ENCODE measurements around the gene AFG1L.
"Not testable (repeated sequence)": the region's sequence is repeated elsewhere in the genome, so short reads cannot be mapped to it uniquely, and the experiment has no call there.

Gene AFG1L

GRCh38 chr6:108294727-108295625 is at the start of gene AFG1L:
Gene AFG1L (plus strand): TSS chr6:108295054. CDS start chr6:108295080, 26 bp downstream.
- DNase-seq (ENCODE audit: low read depth in 3 of 3): peak; percentile 73 to 89 (median 75)

GRCh38 chr6:108245095-108245494 is 49.8 kb upstream of the AFG1L start:
- not testable (repeated sequence) for DNase-seq (ENCODE audit: low read depth in 3 of 3)

- DNase-seq (ENCODE audit: low read depth in 3 of 3): no peak
These were observed 46.8 kb upstream of the AFG1L start for GRCh38 chr6:108247965-108248536.

GRCh38 chr6:108250240-108250866 is 44.5 kb upstream of the AFG1L start:
- DNase-seq (ENCODE audit: low read depth in 3 of 3): no peak

GRCh38 chr6:108251252-108251651 is 43.6 kb upstream of the AFG1L start:
- DNase-seq (ENCODE audit: low read depth in 3 of 3): no peak

GRCh38 chr6:108252055-108252454 is 42.8 kb upstream of the AFG1L start:
- DNase-seq (ENCODE audit: low read depth in 3 of 3): no peak

GRCh38 chr6:108253241-108253640 is 41.6 kb upstream of the AFG1L start:
- no peak for DNase-seq (ENCODE audit: low read depth in 3 of 3)

GRCh38 chr6:108254433-108255410 is 40.1 kb upstream of the AFG1L start:
- DNase-seq (ENCODE audit: low read depth in 3 of 3): no peak

- DNase-seq (ENCODE audit: low read depth in 3 of 3): peak in 1 of 3 donors; percentile 10
These were observed 34.6 kb upstream of the AFG1L start for GRCh38 chr6:108260126-108260808.

GRCh38 chr6:108260809-108261569 is 33.9 kb upstream of the AFG1L start, which contains the start of gene SNX3:
Gene SNX3 (minus strand): TSS chr6:108261040. CDS start chr6:108260921, 119 bp downstream.
- DNase-seq (ENCODE audit: low read depth in 3 of 3): peak; percentile 82 to 85 (median 83)

GRCh38 chr6:108263371-108263770 is 31.5 kb upstream of the AFG1L start:
- no peak for DNase-seq (ENCODE audit: low read depth in 3 of 3)

GRCh38 chr6:108268845-108269244 is 26.0 kb upstream of the AFG1L start:
- no peak for DNase-seq (ENCODE audit: low read depth in 3 of 3)

GRCh38 chr6:108269955-108270354 is 24.9 kb upstream of the AFG1L start:
- DNase-seq (ENCODE audit: low read depth in 3 of 3): not testable (repeated sequence)

GRCh38 chr6:108274546-108274945 is 20.3 kb upstream of the AFG1L start:
- DNase-seq (ENCODE audit: low read depth in 3 of 3): no peak

GRCh38 chr6:108275976-108276375 is 18.9 kb upstream of the AFG1L start:
- DNase-seq (ENCODE audit: low read depth in 3 of 3): no peak

GRCh38 chr6:108277295-108277694 is 17.6 kb upstream of the AFG1L start:
- no peak for DNase-seq (ENCODE audit: low read depth in 3 of 3)

- no peak for DNase-seq (ENCODE audit: low read depth in 3 of 3)
These were observed 17.0 kb upstream of the AFG1L start for GRCh38 chr6:108277831-108278230.

- no peak for DNase-seq (ENCODE audit: low read depth in 3 of 3)
These were observed 9.5 kb upstream of the AFG1L start for GRCh38 chr6:108285381-108285780.

GRCh38 chr6:108286366-108286765 is 8.5 kb upstream of the AFG1L start:
- no peak for DNase-seq (ENCODE audit: low read depth in 3 of 3)

- no peak for DNase-seq (ENCODE audit: low read depth in 3 of 3)
These were observed 7.5 kb upstream of the AFG1L start for GRCh38 chr6:108287373-108287772.

All from stimulated activated CD4-positive, alpha-beta T cell treated with anti-CD3 and anti-CD28 coated beads, TNF-alpha, amount 100 ng/mL, for 48 hours (primary cell).